ENCODE measurements around the gene NFE2L1. TPM values are rescaled to one million over a fixed set of nuclear protein-coding genes. Genes with fewer than 3 reads are reported as not detected.
A peak's percentile ranks its signal among the peaks of the same experiment; 100 is the strongest.

NFE2L1 gene
- total RNA-seq, 4 donors from 2014 or later = 166 to 289 (median 182) TPM

DNA sequence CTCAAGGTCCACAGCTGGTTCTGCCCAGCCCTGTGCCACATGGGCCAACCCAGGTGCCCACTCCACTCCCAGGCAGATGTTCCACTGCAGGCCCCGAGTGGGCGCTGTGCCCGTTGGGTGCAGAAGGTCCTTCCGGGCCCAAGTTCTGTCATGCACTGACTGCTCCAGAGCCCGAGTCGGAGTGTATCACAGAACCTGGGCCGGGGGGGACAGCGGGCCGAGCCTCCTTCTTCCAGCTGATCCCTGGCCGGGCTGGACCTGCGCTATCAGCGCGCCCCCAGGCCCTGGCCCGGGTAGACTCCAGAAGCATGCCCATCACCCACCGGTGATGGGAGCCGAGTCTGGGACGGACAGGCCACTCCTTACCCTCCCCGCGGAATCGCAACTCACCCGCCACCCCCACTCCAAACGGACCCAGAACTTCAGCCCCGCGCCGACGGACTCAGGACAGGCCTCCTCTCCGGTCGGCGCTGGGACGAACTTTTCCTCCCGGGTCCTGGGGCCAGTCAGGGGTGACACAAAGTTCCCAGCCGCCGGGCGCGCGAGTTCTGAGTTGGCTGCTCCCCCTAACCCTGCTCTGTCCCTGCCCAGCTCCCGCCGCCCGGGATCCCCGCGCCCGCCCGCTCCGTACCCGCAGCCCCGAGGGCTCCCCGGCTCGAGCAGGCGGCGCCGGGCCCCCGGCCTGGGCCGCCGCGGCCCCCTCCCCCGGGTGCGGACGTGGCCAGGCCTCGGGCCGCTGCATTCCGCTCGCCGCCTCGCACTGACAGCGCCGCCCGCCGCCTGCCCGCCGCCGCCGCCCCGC is 10.9 kb upstream of the NFE2L1 start, which contains the start of gene COPZ2:
COPZ2 (minus strand) TSS at position 762 of the 802 bp plus-strand sequence; CDS start at position 742, 20 bp downstream.
- no peaks in the 10 kb centered on the region for H3K27me3 ChIP-seq
- H3K36me3 ChIP-seq = peaks cover 0 to 1% of the 10 kb centered on the region in 2 donors
- peak within 1 kb of the TSS; percentile 75 to 76 for H3K4me3 ChIP-seq
- no peaks in the 10 kb centered on the region for H3K9me3 ChIP-seq
- ATAC-seq = peak; percentile 83
- H3K4me1 ChIP-seq = peaks cover 0 to 17% (median 0%) of the 10 kb centered on the region in 3 donors
- 0% methylated on average over 7 of the region's 73 CpGs; no CpG with 5 or more reads in 1 of the 2 donors for WGBS, 2 donors (ENCODE audit: low coverage in 1 of 2)
- H3K27ac ChIP-seq = peak within 1 kb of the TSS; percentile 64 to 89 (median 87)
- TF ChIP-seq CTCF (IDR thresholded peaks at IDR 0.05) (peak in 3 of 4 experiments; percentile 26 to 67 (median 49)), POLR2AphosphoS5 (IDR thresholded peaks at IDR 0.05) (peak; percentile 25), POLR2A (IDR thresholded peaks at IDR 0.05) (no peak), EP300 (IDR thresholded peaks at IDR 0.05) (no peak)

- Histone ChIP-seq H3K27me3 (no peaks in the 10 kb centered on the region), H3K9me3 (no peaks in the 10 kb centered on the region), H3K36me3 (no peaks in the 10 kb centered on the region), H3K27ac (peak overlapping the region in 3 of 4 donors; percentile 86 to 89 (median 88)), H3K4me1 (peaks cover 0 to 17% (median 0%) of the 10 kb centered on the region in 3 donors), H3K4me3 (peak overlapping the region; percentile 75 to 76)
- no peak for TF ChIP-seq POLR2A (IDR thresholded peaks at IDR 0.05)
- TF ChIP-seq POLR2AphosphoS5 (IDR thresholded peaks at IDR 0.05) = no peak
- no peak for TF ChIP-seq EP300 (IDR thresholded peaks at IDR 0.05)
- TF ChIP-seq CTCF (IDR thresholded peaks at IDR 0.05) = no peak
- WGBS, 2 donors (ENCODE audit: low coverage in 1 of 2) = 0 to 3% methylated on average over 2 to 5 of the region's 19 CpGs
- ATAC-seq = peak; percentile 37
Measured at GRCh38 chr17:48037838-48038323, 10.3 kb upstream of the NFE2L1 start.

DNA sequence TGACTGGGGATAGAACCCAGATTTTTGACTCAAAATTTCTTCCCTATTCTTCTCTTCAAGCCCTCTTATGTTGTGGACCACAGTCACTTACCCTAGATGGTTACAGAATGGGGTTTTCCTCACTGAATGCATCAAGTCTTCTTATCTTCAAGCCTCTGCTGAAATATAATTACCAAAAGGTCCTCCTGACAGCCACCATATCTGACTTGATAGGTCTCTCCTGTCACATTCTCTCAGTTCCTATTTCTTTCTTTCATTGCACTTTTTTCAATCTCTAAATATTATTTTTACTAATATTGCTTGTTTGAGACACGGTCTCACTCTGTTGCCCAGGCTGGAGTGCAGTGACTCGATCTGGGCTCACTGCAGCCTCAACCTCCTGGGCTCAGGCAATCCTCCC is 9.5 kb upstream of the NFE2L1 start:
- Histone ChIP-seq H3K4me3 (no peak overlapping the region), H3K27ac (no peak overlapping the region), H3K36me3 (no peaks in the 10 kb centered on the region), H3K4me1 (peaks cover 0 to 17% (median 0%) of the 10 kb centered on the region in 3 donors), H3K9me3 (no peaks in the 10 kb centered on the region), H3K27me3 (no peaks in the 10 kb centered on the region)
- TF ChIP-seq CTCF (IDR thresholded peaks at IDR 0.05) (no peak), POLR2A (IDR thresholded peaks at IDR 0.05) (no peak), EP300 (IDR thresholded peaks at IDR 0.05) (no peak), POLR2AphosphoS5 (IDR thresholded peaks at IDR 0.05) (no peak)
- no peak for ATAC-seq
- 85 to 92% methylated on average over 2 of the region's 2 CpGs for WGBS, 2 donors (ENCODE audit: low coverage in 1 of 2)

- peaks cover 0 to 28% (median 0%) of the 10 kb centered on the region in 3 donors for H3K4me1 ChIP-seq
- no peaks in the 10 kb centered on the region for H3K27me3 ChIP-seq
- WGBS, 2 donors (ENCODE audit: low coverage in 1 of 2) = 80 to 100% methylated on average over 1 to 2 of the region's 2 CpGs
- no peak overlapping the region for H3K27ac ChIP-seq
- no peak overlapping the region for H3K4me3 ChIP-seq
- no peak for ATAC-seq
- no peak for TF ChIP-seq POLR2AphosphoS5 (IDR thresholded peaks at IDR 0.05)
- TF ChIP-seq POLR2A (IDR thresholded peaks at IDR 0.05) = no peak
- TF ChIP-seq CTCF (IDR thresholded peaks at IDR 0.05) = no peak
- TF ChIP-seq EP300 (IDR thresholded peaks at IDR 0.05) = no peak
- H3K36me3 ChIP-seq = no peaks in the 10 kb centered on the region
- H3K9me3 ChIP-seq = no peaks in the 10 kb centered on the region
Measured at GRCh38 chr17:48043176-48043575, 5.0 kb upstream of the NFE2L1 start.
